Measurements from ENCODE around the gene HERC2.
A peak's percentile ranks its signal among the peaks of the same experiment; 100 is the strongest.

Gene HERC2

GRCh38 chr15:28086175-28086703, 235.7 kb downstream of the HERC2 start:
- TF ChIP-seq, protein P1, sequence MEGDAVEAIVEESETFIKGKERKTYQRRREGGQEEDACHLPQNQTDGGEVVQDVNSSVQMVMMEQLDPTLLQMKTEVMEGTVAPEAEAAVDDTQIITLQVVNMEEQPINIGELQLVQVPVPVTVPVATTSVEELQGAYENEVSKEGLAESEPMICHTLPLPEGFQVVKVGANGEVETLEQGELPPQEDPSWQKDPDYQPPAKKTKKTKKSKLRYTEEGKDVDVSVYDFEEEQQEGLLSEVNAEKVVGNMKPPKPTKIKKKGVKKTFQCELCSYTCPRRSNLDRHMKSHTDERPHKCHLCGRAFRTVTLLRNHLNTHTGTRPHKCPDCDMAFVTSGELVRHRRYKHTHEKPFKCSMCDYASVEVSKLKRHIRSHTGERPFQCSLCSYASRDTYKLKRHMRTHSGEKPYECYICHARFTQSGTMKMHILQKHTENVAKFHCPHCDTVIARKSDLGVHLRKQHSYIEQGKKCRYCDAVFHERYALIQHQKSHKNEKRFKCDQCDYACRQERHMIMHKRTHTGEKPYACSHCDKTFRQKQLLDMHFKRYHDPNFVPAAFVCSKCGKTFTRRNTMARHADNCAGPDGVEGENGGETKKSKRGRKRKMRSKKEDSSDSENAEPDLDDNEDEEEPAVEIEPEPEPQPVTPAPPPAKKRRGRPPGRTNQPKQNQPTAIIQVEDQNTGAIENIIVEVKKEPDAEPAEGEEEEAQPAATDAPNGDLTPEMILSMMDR (IDR thresholded peaks at IDR 0.05; ENCODE audit: extremely low read depth, missing control alignments): peak; percentile 66
- peak; percentile 86 for DNase-seq (ENCODE audit: low spot score)

DNA sequence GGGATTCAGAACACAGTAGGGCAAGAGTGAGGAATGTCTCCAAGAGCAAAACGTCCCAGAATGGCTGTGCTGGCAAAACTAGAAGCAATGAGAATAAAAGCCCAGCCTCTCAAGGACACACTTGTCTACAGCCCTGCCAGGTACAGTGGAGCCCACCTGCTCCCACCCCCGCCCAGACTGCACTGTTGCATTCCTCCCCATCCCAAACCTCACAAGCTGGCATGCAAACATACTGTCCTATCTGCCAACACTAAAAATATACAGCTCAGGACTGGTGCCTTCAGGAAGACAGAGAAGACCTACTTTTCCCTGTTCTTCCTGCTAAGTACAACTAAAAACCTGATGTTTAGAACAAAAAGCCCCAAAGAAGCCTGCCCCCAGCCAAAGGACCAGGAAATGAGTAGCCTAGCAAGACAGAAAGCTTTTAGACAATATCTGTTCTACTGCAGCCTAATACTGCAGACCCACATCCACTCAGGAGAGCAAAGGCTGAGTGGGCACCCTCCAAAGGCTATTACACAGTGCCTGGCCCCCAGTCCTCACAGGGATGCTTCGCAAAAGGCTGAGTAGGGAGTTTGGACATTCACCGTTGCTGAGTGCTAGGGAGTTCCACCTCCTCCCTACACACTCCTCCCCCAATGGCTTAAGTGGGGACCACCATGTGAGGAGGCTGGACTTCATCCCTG, 236.3 kb downstream of the HERC2 start:
- no peak for DNase-seq (ENCODE audit: low spot score)
- TF ChIP-seq, protein P1 (IDR thresholded peaks at IDR 0.05; ENCODE audit: extremely low read depth, missing control alignments): no peak

DNA sequence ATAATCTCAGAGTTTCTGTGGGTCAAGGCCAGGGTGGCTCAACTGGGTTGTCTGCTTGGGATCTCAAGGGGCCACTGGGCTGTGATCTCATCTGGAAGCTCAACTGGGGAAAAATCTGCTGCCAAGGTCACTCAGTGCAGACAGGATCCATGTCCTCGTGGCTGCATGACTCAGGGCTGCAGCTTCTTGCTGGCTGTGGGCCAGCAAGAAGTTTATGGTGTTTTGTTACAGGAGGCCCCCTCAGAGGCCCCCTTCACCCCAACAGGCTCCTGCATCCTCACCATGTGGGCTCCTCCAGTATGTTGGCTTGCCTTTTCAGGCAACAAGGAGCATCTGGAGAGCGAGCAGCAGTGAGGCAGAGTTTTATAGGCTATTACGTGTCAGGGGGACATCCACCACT, 237.4 kb downstream of the HERC2 start:
- no peak for DNase-seq (ENCODE audit: low spot score)
- TF ChIP-seq, protein P1 (IDR thresholded peaks at IDR 0.05; ENCODE audit: extremely low read depth, missing control alignments): no peak

DNA sequence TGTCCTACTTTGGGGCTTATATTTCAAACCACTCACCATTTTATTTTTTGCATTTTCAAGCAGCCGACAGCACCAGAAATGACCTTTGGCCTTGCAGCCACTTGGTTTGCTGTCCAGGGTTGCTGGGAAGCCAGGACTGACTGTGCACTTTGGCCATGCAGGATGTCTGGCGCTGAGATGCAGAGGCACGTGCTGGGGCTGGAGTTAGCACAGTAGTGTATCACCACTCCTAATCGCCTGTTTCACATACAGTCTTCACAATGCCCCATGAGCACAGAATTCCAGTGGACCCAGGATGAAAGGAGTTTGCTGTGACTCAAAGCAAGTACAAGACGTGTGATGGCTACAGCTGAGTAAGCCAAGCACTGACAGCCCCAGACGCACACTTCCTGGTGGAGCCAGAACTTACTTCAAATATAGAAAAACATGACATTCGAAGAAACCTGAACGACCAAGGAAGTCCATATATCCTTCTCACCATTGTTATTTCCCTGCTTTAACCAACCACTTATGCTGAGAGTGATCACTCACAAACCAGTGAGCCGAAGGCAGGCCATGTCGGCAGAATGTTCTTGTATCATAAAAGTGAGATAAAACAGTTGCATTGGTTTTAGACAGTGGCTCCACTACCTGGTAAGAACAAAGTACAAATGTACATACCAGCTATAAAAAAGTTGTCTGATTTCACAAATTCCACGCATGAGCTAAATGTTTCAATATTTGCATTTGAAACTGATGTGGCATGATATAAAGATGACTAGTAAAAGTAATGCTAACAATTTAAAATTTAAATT, 238.9 kb downstream of the HERC2 start:
- no peak for DNase-seq (ENCODE audit: low spot score)
- TF ChIP-seq, protein P1 (IDR thresholded peaks at IDR 0.05; ENCODE audit: extremely low read depth, missing control alignments): no peak

GRCh38 chr15:28081594-28081993, 240.4 kb downstream of the HERC2 start:
- TF ChIP-seq, protein P1 (IDR thresholded peaks at IDR 0.05; ENCODE audit: extremely low read depth, missing control alignments): no peak
- no peak for DNase-seq (ENCODE audit: low spot score)

DNA sequence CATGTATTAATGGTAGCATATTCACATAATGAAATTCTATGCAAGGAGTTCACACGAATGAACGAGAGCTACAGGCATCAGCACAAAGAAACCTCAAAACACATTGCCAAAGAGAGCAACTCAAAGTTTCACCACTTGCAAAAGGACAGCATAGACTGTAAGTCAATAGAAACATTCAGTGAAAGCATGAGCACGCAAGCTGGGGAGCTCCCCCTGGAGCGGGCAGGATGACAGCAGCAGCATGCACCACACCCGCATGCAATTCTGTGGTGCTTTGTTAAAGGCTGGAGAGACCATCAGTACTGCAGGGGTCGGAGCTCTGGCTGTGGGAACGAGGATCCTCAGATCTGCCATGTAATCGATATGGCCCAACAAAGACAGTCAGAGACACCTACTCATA, 241.6 kb downstream of the HERC2 start:
- DNase-seq (ENCODE audit: low spot score): no peak
- TF ChIP-seq, protein P1 (IDR thresholded peaks at IDR 0.05; ENCODE audit: extremely low read depth, missing control alignments): no peak

Data from GM20000 (cell line).